HCT116 (cell line): ENCODE measurements around the gene FHOD1. TPM values are rescaled to one million over a fixed set of nuclear protein-coding genes. Genes with fewer than 3 reads are reported as not detected.

Experiments
- ATAC-seq: fragments of 200-7000 bp; cut with Tn5 transposase; 2 replicates; pipeline ENCODE4 v1.9.1; 2020; ENCODE audit warnings: mild to moderate bottlenecking, moderate library complexity
- BruUV-seq: library from RNA; stranded (reverse); fragments of 400-500 nt; replicated peaks from 2 replicates; lab custom pipeline; 2021; lab: Mats Ljungman, UMichigan
- CTCF ChIA-PET: fragments of 300-600 bp; sonication (Branson Sonifier 250); formaldehyde crosslinking; loops from one replicate; lab custom pipeline; 2021; ENCODE audit warnings: antibody characterized with exemption; lab: Charles Lee
- POLR2A ChIA-PET: fragments of 300-600, 350-600 bp; sonication (Branson Sonifier 250); formaldehyde crosslinking; loops from one replicate; lab custom pipeline; 2021; ENCODE audit warnings: antibody characterized with exemption; lab: Charles Lee
- RAD21 ChIA-PET, 2 experiments: fragments of 300-600 bp; sonication (Branson Sonifier 250); formaldehyde crosslinking; loops; one replicate each; lab custom pipeline; 2023; ENCODE audit warnings: low total read pairs in 2 of 2; ENCODE audit not compliant: uncharacterized antibody in 2 of 2, unreplicated experiment in 2 of 2, low non-redundant PET in 1 of 2; lab: Charles Lee
- DNase-seq: peaks from one replicate; pipeline ENCODE4 v3.0.0-alpha.2; 2010; ENCODE audit warnings: low read depth, low spot score
- H2AFZ ChIP-seq: fragments of 200-600 bp; shearing (Covaris generic), sonication (generic); 2 replicates; pipeline ENCODE4 v1.6.1; 2017; ENCODE audit warnings: low read depth, mixed run types, mixed read lengths, antibody characterized with exemption, low read length; ENCODE audit not compliant: poor library complexity, severe bottlenecking
- H3K27ac ChIP-seq: 2 replicates; pipeline ENCODE4 v1.5.1; 2012; ENCODE audit warnings: low read depth, low read length
- H3K27me3 ChIP-seq: fragments of 200-600 bp; sonication (generic); 2 replicates; pipeline ENCODE4 v1.6.1; 2016; ENCODE audit warnings: mixed run types, low read length, mixed read lengths; ENCODE audit not compliant: insufficient read depth
- H3K36me3 ChIP-seq, 2 experiments: fragments of 200-500 bp in 1 of 2; fragments of 200-600 bp in 1 of 2; sonication (Bioruptor generic) in 1 of 2; sonication (generic) in 1 of 2; 2 replicates each; pipeline versions ENCODE4 v1.5.1 to v1.6.1; 2014 to 2016; ENCODE audit warnings: low read length in 2 of 2, inconsistent platforms in 1 of 2, mixed read lengths in 1 of 2, mixed run types in 1 of 2; ENCODE audit not compliant: insufficient read depth in 2 of 2, control insufficient read depth in 1 of 2
- H3K4me1 ChIP-seq, 2 experiments: fragments of 200-600 bp in 1 of 2; sonication (generic) in 1 of 2; 2 replicates each; pipeline versions ENCODE4 v1.5.1 to v1.6.1; 2012 to 2017; ENCODE audit warnings: low read length in 2 of 2, inconsistent platforms in 1 of 2, mild to moderate bottlenecking in 1 of 2, mixed read lengths in 1 of 2, mixed run types in 1 of 2, moderate library complexity in 1 of 2; ENCODE audit not compliant: insufficient read depth in 2 of 2, control insufficient read depth in 1 of 2
- H3K4me2 ChIP-seq: fragments of 200-600 bp; sonication (generic); 2 replicates; pipeline ENCODE4 v1.6.1; 2017; ENCODE audit warnings: mixed run types, low read length, mixed read lengths
- H3K4me3 ChIP-seq, 2 experiments: fragments of 200-600 bp in 1 of 2; sonication (generic) in 1 of 2; replicated peaks in 1 of 2; 2 replicates each; pipeline ENCODE4 v1.5.1; 2011 to 2016; ENCODE audit warnings: low read length in 2 of 2, control low read depth in 1 of 2, low read depth in 1 of 2, mild to moderate bottlenecking in 1 of 2, mixed read lengths in 1 of 2, mixed run types in 1 of 2
- H3K79me2 ChIP-seq: fragments of 200-600 bp; sonication (generic); 2 replicates; pipeline ENCODE4 v1.6.1; 2017; ENCODE audit warnings: mild to moderate bottlenecking, mixed run types, low read length, moderate library complexity, mixed read lengths; ENCODE audit not compliant: insufficient read depth
- H3K9ac ChIP-seq: fragments of 200-600 bp; sonication (generic); 2 replicates; pipeline ENCODE4 v1.6.1; 2016; ENCODE audit warnings: low read length, mixed read lengths
- H3K9me2 ChIP-seq: fragments of 200-600 bp; sonication (generic), shearing (Covaris generic); 2 replicates; pipeline ENCODE4 v1.6.1; 2017; ENCODE audit warnings: mixed run types, mild to moderate bottlenecking, moderate library complexity; ENCODE audit not compliant: insufficient read depth
- H3K9me3 ChIP-seq, 2 experiments: fragments of 200-500 bp in 1 of 2; fragments of 200-600 bp in 1 of 2; sonication (Bioruptor generic) in 1 of 2; sonication (generic) in 1 of 2; 2 replicates each; pipeline ENCODE4 v1.6.1; 2014 to 2017; ENCODE audit warnings: low read length in 2 of 2, mixed read lengths in 2 of 2, inconsistent platforms in 1 of 2, low read depth in 1 of 2, mild to moderate bottlenecking in 1 of 2, mixed run types in 1 of 2, moderate library complexity in 1 of 2; ENCODE audit not compliant: control insufficient read depth in 1 of 2, insufficient read depth in 1 of 2
- H4K20me1 ChIP-seq: fragments of 200-600 bp; sonication (generic), shearing (Covaris generic); 2 replicates; pipeline ENCODE4 v1.6.1; 2017; ENCODE audit warnings: mixed run types, mild to moderate bottlenecking, moderate library complexity; ENCODE audit not compliant: insufficient read depth
- CEBPB ChIP-seq: IDR thresholded peaks from 2 replicates; pipeline ENCODE4 v1.6.1; 2012; ENCODE audit warnings: low read depth
- CTCF ChIP-seq, 3 experiments: fragments of 200-600 bp in 1 of 3; sonication (generic) in 1 of 3; IDR thresholded peaks in 2 of 3; conservative IDR thresholded peaks in 1 of 3; 2 replicates each; pipeline ENCODE4 v1.5.1; 2012 to 2017; ENCODE audit warnings: low read depth in 2 of 3, low read length in 2 of 3, antibody characterized with exemption in 1 of 3, borderline replicate concordance in 1 of 3, control low read depth in 1 of 3, mild to moderate bottlenecking in 1 of 3, mixed read lengths in 1 of 3, mixed run types in 1 of 3, moderate library complexity in 1 of 3; ENCODE audit not compliant: insufficient read depth in 1 of 3
- EZH2phosphoT487 ChIP-seq: fragments of 200-600 bp; IDR thresholded peaks from 2 replicates; pipeline ENCODE4 v1.6.1; 2018; ENCODE audit warnings: antibody characterized with exemption, borderline replicate concordance
- FOSL1 ChIP-seq: IDR thresholded peaks from 2 replicates; pipeline ENCODE4 v1.6.1; 2012; ENCODE audit warnings: low read depth
- JUND ChIP-seq: IDR thresholded peaks from 2 replicates; pipeline ENCODE4 v1.6.1; 2012
- POLR2AphosphoS5 ChIP-seq: IDR thresholded peaks from 2 replicates; pipeline ENCODE4 v1.6.1; 2011; ENCODE audit warnings: mild to moderate bottlenecking, low read depth, low read length, moderate library complexity
- REST ChIP-seq: IDR thresholded peaks from 2 replicates; pipeline ENCODE4 v1.6.1; 2012; ENCODE audit warnings: low read depth
- SIN3A ChIP-seq: IDR thresholded peaks from 2 replicates; pipeline ENCODE4 v1.6.1; 2012; ENCODE audit warnings: low read depth
- SRF ChIP-seq: IDR thresholded peaks from 2 replicates; pipeline ENCODE4 v1.6.1; 2012; ENCODE audit warnings: low read depth
- ZBTB33 ChIP-seq: IDR thresholded peaks from 2 replicates; pipeline ENCODE4 v1.6.1; 2011; ENCODE audit warnings: mild to moderate bottlenecking, low read length, moderate library complexity; ENCODE audit not compliant: insufficient replicate concordance; ENCODE audit errors: extremely low read depth
- ZFX ChIP-seq: fragments of 450-650 bp; IDR thresholded peaks from 2 replicates; pipeline ENCODE4 v1.6.1; 2017
- ZNF274 ChIP-seq: fragments of 200-500 bp; sonication (Bioruptor generic); IDR thresholded peaks from 2 replicates; pipeline ENCODE4 v1.6.1; 2014; ENCODE audit warnings: mild to moderate bottlenecking, low read depth, low read length, inconsistent platforms
- intact Hi-C: fragments of 100-400 bp; cut with micrococcal nuclease; formaldehyde crosslinking; loops from 2 replicates; pipeline ENCODE4 v1.10.0; 2022
- total RNA-seq: library from RNA; stranded (reverse); gene quantifications from one replicate; pipeline ENCODE4 v1.2.1, GENCODE V29; 2021; ENCODE audit not compliant: unreplicated experiment
- TF ChIP-seq, protein P1 (sequence below): IDR thresholded peaks from 2 replicates; pipeline ENCODE4 v1.6.1; 2012
- TF ChIP-seq, protein P2 (sequence below): IDR thresholded peaks from 2 replicates; pipeline ENCODE4 v1.6.1; 2012

Gene FHOD1
- total RNA-seq, 1 experiment from 2014 or later: 69.2 TPM

- CTCF ChIA-PET: no interaction called here
- DNase-seq: no peak
- no peak overlapping the region for H3K4me3 ChIP-seq
- no TSS peak for BruUV-seq
- RAD21 ChIA-PET: no interaction called here
- no peaks in the 10 kb centered on the region for H3K27me3 ChIP-seq
- peaks cover 11 to 17% of the 10 kb centered on the region in 2 experiments; a peak in 3 of 4 replicates for H3K36me3 ChIP-seq
- H3K27ac ChIP-seq: no peak overlapping the region
- H3K9me3 ChIP-seq: no peaks in the 10 kb centered on the region
- TF ChIP-seq ZBTB33 (no peak), CTCF (IDR thresholded peaks at IDR 0.05 in 2 of 3, conservative IDR thresholded peaks at IDR 0.05 in 1 of 3; ENCODE audit: borderline replicate concordance in 1 of 3, insufficient read depth in 1 of 3, low read depth in 2 of 3, low read length in 2 of 3) (no peak), CEBPB (no peak), ZNF274 (no peak), POLR2AphosphoS5 (no peak), SIN3A (no peak), SRF (no peak), ZFX (no peak), REST (no peak), EZH2phosphoT487 (no peak), FOSL1 (no peak), JUND (no peak)
- TF ChIP-seq, protein P1, sequence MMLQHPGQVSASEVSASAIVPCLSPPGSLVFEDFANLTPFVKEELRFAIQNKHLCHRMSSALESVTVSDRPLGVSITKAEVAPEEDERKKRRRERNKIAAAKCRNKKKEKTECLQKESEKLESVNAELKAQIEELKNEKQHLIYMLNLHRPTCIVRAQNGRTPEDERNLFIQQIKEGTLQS: no peak
- TF ChIP-seq, protein P2, sequence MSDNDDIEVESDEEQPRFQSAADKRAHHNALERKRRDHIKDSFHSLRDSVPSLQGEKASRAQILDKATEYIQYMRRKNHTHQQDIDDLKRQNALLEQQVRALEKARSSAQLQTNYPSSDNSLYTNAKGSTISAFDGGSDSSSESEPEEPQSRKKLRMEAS: no peak
- H3K4me2 ChIP-seq: no peak overlapping the region
- POLR2A ChIA-PET: no interaction called here
- peaks cover 11% of the 10 kb centered on the region; the same call in 1 of the 2 replicates for H3K79me2 ChIP-seq
- no peak overlapping the region for H2AFZ ChIP-seq
- intact Hi-C loops: no loop called here
- H3K9me2 ChIP-seq: no peaks in the 10 kb centered on the region
- no peak overlapping the region for H3K9ac ChIP-seq
- H3K4me1 ChIP-seq: peaks cover 19 to 43% of the 10 kb centered on the region in 2 experiments
- no peaks in the 10 kb centered on the region; the same call in 1 of the 2 replicates for H4K20me1 ChIP-seq
- no peak for ATAC-seq
Measured at GRCh38 chr16:67202426-67202825, 44.9 kb downstream of the FHOD1 start.
